Measurements from ENCODE around the gene AGAP1. TPM values are rescaled to one million over a fixed set of nuclear protein-coding genes. Genes with fewer than 3 reads are reported as not detected.

Gene AGAP1
- total and polyA plus RNA-seq, 2 donors (not counting 3 experiments of a cell fraction or from before 2014, with no cell fraction given): 10.2 to 20.9 TPM

DNA sequence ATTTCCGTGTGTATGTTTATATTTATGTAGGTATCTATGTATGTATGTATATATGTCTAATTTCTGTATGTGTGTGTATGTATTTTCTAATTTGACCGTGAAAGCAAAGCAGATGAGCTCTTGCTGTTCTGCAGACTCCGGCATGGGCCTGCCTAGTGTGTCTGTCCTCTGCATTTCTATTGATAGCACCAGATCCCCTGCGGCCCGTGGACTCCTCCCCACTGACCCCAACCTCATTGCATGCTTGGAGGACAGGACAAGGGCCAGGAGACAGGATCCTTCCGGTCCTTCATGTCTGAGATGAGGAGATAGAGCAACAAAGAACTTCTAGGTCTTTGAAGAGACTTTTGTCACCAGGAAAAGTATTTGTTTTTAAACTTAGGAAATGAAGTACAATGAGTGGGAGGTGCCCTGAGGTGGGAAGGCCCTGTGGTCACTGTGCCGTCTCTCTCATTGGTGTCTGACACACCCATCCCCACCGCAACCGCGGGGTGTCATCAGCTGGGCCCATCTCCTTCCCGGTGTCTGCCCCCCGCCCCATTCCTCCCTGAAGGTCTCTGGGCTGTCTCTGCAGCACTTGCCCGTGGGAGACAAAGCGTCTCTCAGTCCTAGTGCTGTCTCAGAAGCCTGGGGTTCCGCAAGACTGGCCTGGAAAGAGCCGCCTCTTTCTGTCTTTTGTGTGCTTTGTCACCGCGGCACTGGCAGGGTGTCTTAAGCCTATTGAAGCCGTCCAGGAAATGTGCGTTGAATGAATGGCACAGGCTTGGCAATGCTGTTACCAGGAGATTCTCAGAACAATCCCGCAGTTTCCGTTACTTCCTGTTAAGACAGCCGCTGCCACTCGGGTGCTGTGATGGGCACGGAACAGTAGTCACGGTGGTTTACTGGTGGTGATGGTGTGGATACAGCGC lies 216.4 kb downstream of the AGAP1 start:
- Histone ChIP-seq H3K4me2 (ENCODE audit: insufficient read depth, low read length) (no peak overlapping the region), H2AFZ (ENCODE audit: low read depth, low read length) (no peak overlapping the region), H3K9ac (replicated peaks; ENCODE audit: extremely low read depth, insufficient read depth, low read length) (no peak overlapping the region), H3K79me2 (ENCODE audit: control insufficient read depth, insufficient read depth, low read length) (no peaks in the 10 kb centered on the region), H3K4me3 (replicated peaks in 1 of 3; ENCODE audit: insufficient read depth in 1 of 3, low read depth in 1 of 3, low read length in 3 of 3) (no peak overlapping the region), H4K20me1 (replicated peaks; ENCODE audit: control insufficient read depth, extremely low read depth, insufficient read depth, low read length) (no peaks in the 10 kb centered on the region), H3K9me3 (replicated peaks; ENCODE audit: control insufficient read depth, insufficient read depth, low read length) (no peaks in the 10 kb centered on the region), H3K27me3 (ENCODE audit: control insufficient read depth in 2 of 2, insufficient read depth in 2 of 2, low read length in 2 of 2) (no peaks in the 10 kb centered on the region), H3K4me1 (ENCODE audit: control insufficient read depth, extremely low read depth, insufficient read depth, low read length) (no peaks in the 10 kb centered on the region), H3K36me3 (ENCODE audit: control insufficient read depth in 2 of 2, extremely low read depth in 1 of 2, insufficient read depth in 2 of 2, low read length in 2 of 2) (no peaks in the 10 kb centered on the region), H3K27ac (ENCODE audit: insufficient read depth, low read depth, low read length) (no peak overlapping the region), H3K9me1 (replicated peaks; ENCODE audit: control insufficient read depth, extremely low read depth, insufficient read depth, low read length) (no peaks in the 10 kb centered on the region)
- dilution Hi-C loops (cut with MboI; ENCODE audit: extremely low pct_ligation_motif_present, low sequenced_read_pairs) (no loop called here), intact Hi-C loops (cut with micrococcal nuclease) (no loop called here)
- no peak for TF ChIP-seq POLR2AphosphoS5 (IDR thresholded peaks at IDR 0.05; ENCODE audit: insufficient read depth, low read depth, low read length)
- no peak for TF ChIP-seq GATA2 (IDR thresholded peaks at IDR 0.05; ENCODE audit: insufficient read depth, insufficient read length, low read depth, low read length)
- TF ChIP-seq JUN (IDR thresholded peaks at IDR 0.05; ENCODE audit: borderline replicate concordance, insufficient read depth, insufficient read length, low read depth): no peak
- TF ChIP-seq, protein P1, sequence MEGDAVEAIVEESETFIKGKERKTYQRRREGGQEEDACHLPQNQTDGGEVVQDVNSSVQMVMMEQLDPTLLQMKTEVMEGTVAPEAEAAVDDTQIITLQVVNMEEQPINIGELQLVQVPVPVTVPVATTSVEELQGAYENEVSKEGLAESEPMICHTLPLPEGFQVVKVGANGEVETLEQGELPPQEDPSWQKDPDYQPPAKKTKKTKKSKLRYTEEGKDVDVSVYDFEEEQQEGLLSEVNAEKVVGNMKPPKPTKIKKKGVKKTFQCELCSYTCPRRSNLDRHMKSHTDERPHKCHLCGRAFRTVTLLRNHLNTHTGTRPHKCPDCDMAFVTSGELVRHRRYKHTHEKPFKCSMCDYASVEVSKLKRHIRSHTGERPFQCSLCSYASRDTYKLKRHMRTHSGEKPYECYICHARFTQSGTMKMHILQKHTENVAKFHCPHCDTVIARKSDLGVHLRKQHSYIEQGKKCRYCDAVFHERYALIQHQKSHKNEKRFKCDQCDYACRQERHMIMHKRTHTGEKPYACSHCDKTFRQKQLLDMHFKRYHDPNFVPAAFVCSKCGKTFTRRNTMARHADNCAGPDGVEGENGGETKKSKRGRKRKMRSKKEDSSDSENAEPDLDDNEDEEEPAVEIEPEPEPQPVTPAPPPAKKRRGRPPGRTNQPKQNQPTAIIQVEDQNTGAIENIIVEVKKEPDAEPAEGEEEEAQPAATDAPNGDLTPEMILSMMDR (IDR thresholded peaks at IDR 0.05; ENCODE audit: extremely low read depth in 1 of 2, insufficient read depth in 1 of 2, low read depth in 1 of 2, low read length in 2 of 2): no peak
- no peak for TF ChIP-seq EZH2 (IDR thresholded peaks at IDR 0.05; ENCODE audit: borderline replicate concordance, low read depth, low read length, severe bottlenecking)
- TF ChIP-seq MAX (IDR thresholded peaks at IDR 0.05; ENCODE audit: insufficient read depth, insufficient read length): no peak
- no peak for TF ChIP-seq MYC (IDR thresholded peaks at IDR 0.05; ENCODE audit: low read depth, low read length)
- TF ChIP-seq POLR2A (IDR thresholded peaks at IDR 0.05; ENCODE audit: low read depth, low read length): no peak
- no peak for TF ChIP-seq FOS (IDR thresholded peaks at IDR 0.05; ENCODE audit: borderline replicate concordance, insufficient read depth, low read length)
- CTCF ChIA-PET: no interaction called here
- no TSS peak for BruUV-seq (replicated peaks)
- POLR2A ChIA-PET: no interaction called here
- no peak for DNase-seq (ENCODE audit: low read depth, low spot score)
- no peak for FAIRE-seq

All from endothelial cell of umbilical vein (primary cell).